MV-4-11 (cell line): ENCODE measurements around the gene PDE4DIP.
A peak's percentile ranks its signal among the peaks of the same experiment; 100 is the strongest.
"Not testable (repeated sequence)": the region's sequence is repeated elsewhere in the genome, so short reads cannot be mapped to it uniquely, and the experiment has no call there.

Experiments used
- DNase-seq: peaks from one replicate; lab custom pipeline; 2025; lab: John Stamatoyannopoulos, UW

Gene PDE4DIP

DNA sequence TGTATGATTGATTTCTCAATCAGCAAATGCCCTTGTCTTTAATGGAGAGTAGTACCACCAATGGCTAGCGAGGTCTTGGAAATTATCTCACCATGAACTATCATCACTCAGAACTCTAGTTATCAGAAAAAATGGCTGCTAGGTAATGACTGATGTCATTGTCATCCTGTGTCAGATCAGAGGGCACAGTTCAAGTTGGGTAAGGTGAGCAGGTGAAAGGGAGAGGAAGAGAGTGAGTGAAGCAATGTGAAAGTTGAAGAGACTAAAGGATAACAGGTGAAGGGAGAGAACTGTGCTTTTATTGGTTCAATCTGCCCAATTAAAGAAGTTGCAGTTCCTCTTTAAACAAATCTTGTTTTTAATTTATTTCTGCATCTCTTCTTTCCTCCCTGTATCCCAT lies 76.8 kb downstream of the PDE4DIP start:
- DNase-seq: not testable (repeated sequence)

DNA sequence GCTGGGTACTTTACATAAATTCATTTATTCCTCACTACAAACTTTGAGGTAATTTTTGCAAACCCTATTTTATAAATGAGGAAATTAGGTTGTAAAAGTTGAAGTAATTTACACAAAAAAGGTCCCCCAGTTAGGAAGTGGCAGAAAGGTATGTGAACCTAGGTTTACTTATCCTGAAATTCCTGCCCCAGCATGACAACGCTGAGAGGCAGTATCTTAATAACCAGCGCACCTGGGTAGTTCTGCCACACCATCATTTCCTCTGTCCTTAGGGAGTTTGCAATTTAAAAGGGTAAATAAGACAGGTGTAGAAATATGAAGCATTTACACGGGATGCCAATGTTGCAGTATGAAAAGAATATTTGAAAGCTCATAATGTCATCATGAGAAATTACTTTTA lies 79.6 kb downstream of the PDE4DIP start:
- not testable (repeated sequence) for DNase-seq

- DNase-seq: not testable (repeated sequence)
Measured at GRCh38 chr1:148927645-148928044, 83.4 kb downstream of the PDE4DIP start.

DNA sequence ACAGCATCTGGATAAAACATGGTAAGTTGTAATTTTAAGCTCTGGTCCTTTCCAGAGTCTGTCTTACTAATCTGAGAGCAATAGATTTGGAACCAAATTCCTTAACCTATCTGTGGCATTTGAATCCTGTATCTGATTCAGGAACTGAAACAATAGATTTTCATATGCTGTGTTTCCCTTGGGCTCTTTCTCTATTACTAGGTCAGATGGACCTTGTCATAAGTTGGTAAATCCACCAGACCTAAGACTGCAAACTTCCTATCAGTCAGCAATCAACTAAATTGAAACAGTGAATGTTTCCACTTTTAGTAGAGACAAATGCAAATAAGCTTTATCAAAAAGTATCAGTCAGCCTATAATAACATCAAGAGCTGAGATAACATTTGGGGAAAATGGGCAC lies 85.0 kb downstream of the PDE4DIP start:
- DNase-seq: peak; percentile 20

DNA sequence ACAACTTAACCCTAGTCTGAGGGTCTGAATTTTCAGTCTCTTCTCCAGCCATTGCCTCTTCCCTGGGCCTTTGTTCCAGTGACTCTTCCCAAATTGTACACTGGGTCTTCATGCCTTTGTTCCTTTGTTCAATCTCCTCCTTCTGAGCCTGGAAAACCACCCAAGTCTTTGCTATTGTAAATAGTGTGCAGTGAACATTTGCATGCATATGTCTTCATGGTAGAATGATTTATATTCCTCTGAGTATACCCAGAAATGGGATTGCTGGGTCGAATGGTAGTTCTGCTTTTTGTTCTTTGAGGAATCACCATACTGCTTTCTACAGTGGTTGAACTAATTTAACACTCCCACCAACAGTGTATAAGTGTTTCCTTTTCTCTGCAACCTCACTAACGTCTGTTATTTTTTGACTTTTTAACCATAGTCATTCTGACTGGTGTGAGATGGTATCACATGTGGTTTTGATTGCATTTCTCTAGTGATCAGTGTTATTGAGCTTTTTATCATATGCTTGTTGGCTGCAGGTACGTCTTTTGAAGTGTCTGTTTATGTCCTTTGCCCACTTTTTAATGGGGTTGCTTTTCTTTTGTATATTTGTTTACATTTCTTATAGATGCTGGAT lies 91.3 kb downstream of the PDE4DIP start:
- DNase-seq: not testable (repeated sequence)

DNA sequence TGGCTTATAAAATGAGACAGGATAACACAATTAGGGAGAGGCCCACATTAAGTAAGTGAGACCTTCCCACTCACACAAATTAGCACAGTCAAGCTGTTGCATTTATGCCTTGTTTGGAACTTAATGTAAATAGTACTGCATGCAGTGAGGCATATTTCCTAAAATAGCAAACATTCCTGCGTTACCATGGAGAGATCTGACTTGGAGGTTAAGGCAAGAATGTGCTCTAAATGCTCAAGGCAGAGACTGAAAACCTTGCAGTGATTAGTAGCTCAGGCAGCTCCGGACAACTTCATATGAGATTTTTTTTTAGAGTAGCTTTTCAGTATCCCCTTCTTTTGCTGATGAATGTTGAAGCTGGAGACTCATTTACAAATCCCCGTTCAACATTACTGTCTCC lies 98.7 kb downstream of the PDE4DIP start:
- not testable (repeated sequence) for DNase-seq

DNA sequence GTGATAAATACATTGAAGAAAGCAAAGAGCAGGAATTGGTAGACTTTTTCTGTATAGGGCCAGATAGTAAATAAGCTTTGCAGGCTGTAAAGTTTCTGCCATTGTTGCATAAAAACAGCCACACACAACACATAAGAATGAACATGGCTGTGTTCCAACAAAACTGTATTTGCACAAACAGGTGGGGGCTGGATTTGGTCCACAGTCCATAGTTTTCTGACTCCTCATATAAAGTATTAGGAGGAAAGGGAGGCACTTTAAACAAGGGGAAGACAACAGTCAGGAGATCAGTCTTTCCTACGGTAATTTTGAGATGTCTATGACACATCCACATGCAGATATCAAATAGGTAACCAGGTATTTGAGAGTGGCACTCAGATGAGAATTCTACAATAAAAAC lies 100.9 kb downstream of the PDE4DIP start:
- DNase-seq: not testable (repeated sequence)

DNA sequence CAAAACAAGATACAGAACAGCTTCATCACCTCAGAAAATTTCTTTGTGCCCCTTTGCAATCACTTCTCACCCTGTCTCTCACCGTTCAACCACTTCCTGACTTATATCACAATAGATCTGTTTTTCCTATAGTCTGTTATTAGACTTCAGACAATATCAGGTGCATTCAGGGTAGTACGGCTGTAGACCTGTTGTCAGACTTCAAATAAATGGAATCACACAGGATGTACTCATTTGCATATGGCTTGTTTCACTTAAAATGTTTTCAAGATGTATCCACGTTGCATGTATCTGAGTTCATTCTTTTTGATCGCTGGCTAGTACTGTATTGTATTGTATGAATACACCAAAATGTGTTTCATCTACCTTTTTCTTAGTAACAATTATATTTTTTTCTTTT lies 104.5 kb downstream of the PDE4DIP start:
- DNase-seq: not testable (repeated sequence)

- DNase-seq: peak; percentile 65
Measured at GRCh38 chr1:148951336-148952227, 107.4 kb downstream of the PDE4DIP start.

GRCh38 chr1:148952253-148952937 lies 108.2 kb downstream of the PDE4DIP start:
- not testable (repeated sequence) for DNase-seq

- DNase-seq: not testable (repeated sequence)
Measured at GRCh38 chr1:148952938-148953616, 108.8 kb downstream of the PDE4DIP start.

DNA sequence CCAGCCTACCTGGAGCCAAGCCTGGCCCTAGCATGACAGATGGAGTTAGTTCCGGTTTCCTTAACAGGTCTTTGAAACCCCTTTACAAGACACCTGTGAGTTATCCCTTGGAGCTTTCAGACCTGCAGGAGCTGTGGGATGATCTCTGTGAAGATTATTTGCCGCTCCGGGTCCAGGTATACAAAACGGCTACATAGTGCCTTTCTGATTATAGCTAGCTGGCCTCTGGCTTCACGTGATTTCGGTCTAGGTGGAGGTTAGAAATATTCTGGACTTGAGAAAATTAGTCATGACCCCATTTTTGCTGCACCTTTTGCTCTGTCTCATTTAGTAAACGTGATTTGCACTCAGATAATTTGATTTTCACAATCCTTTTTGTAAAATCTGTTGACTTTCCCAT lies 109.5 kb downstream of the PDE4DIP start:
- DNase-seq: not testable (repeated sequence)

DNA sequence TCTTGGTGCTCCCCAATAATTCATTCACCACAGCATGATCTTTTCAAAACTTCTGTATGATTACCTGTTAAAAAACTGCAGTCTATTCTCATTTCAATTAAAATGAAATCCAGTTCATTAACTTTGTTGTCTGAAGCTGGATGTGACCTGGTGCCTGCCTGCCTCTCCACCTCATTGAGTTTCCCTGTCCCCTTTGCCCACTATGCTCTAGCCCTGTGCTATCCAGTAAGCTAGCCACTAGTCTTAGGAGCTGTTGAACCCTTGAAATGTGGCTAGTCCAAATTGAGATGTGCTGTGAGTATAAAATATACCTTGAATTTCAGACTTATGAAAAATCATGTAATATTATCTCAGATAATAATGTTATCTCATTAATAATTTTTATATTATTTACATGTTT lies 114.1 kb downstream of the PDE4DIP start:
- not testable (repeated sequence) for DNase-seq

DNA sequence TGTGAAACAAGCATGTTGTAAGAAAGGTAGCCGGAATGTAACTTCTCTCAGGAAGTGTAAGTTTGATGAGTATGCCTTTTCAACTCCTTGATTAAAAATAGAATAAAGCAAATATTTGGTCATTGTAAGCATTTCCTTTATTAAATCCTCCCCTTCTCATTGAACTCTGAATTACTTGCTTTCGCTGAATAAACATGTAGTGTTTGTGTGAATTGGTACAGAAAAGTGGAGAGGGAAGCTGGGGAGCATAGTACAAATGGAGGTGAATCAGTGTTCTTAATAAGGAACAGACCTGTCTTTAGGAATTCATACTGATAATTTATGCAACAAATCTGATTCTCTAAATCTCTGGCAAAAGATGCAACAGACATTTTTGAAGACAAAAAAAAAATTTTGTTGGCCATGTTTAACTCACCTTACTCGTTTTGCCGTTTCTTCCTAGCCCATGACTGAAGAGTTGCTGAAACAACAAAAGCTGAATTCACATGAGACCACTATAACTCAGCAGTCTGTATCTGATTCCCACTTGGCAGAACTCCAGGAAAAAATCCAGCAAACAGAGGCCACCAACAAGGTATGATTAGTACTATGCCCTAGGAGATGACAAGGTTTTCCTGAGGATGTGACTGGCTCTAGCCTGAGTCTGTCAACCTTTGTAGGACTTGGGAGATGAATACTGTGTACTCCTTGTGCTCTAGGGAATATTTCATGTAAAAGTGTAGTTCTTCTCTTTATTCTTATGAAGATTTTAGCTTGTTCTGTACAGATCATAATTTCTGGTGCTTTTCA lies 116.2 kb downstream of the PDE4DIP start:
- DNase-seq: not testable (repeated sequence)

- DNase-seq: not testable (repeated sequence)
Measured at GRCh38 chr1:148962127-148962857, 118.1 kb downstream of the PDE4DIP start.

DNA sequence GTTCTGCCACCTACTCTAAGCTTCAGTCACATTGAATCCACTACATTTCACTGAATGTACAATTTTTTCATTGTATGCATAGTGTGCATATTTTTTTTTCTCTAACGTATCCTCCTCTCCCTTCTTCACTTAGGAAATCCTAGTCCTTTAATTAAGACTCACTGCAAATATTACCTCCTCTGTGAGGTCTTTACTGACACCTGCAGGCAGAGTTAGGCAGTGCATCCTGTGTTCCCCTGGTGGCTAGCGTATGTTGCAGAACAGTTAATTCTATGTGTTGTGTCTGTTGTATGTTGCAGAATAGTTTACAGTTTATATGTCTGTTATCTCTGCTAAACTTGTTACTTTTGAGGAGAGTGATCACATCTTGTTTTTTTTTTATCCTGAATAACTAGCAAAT lies 121.9 kb downstream of the PDE4DIP start:
- not testable (repeated sequence) for DNase-seq

GRCh38 chr1:148967580-148967979 lies 123.4 kb downstream of the PDE4DIP start:
- peak; percentile 51 for DNase-seq

DNA sequence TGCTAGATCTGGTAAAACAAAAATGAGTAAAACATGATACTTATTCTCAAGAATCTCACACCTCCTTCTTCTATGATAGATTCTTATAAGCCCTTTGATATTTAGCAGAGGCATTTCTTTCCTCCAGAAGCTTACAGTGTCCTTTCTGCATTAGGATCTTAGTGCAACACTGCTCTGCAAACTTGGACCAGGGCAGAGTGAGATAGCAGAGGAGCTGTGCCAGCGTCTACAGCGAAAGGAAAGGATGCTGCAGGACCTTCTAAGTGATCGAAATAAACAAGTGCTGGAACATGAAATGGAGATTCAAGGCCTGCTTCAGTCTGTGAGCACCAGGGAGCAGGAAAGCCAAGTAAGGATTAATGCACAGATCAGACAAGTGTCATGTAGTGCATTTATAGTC lies 124.5 kb downstream of the PDE4DIP start:
- DNase-seq: not testable (repeated sequence)

DNA sequence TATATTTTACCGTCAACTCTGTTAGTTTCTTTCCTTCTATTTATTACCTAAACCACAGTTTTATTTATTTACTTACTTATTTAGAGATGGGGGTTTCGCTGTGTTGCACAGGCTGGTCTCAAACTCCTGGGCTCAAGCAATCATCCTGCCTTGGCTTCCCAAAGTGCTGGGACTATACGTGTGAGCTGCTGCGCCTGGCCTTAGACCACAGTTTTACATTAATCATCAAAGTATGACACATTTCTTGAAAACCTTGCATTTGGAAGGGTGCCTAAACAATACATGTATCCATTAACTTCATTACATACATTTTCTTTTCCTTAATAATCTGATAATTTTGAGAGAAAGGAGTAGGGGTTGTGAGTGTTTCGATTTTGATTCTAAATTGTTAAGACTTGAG lies 124.9 kb downstream of the PDE4DIP start:
- not testable (repeated sequence) for DNase-seq

DNA sequence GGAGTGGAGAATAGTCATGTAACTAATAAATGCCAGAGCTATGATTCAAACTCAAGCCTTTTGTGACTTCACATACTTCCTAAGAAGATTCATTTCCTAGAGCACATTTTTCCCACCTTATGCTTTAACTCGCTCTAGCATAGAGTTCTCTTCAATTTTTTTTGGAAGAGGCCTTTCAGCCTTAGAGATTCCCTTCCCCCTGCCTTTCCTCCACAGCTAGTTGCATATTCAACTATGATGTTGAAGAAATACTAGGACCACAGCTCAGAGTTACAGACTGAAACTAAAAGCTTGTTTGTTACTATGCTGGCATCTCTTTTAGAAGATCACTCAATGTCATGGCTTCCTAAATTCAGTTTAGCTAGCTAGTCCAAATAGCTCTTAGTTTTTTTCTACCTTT lies 131.2 kb downstream of the PDE4DIP start:
- DNase-seq: peak; percentile 22
